Keratinocyte (primary cell): ENCODE data around the gene RAD51AP2. TPM values are rescaled to one million over a fixed set of nuclear protein-coding genes. Genes with fewer than 3 reads are reported as not detected.
"Not testable (repeated sequence)": the region's sequence is repeated elsewhere in the genome, so short reads cannot be mapped to it uniquely, and the experiment has no call there.

Source experiments
- DNase-seq: peaks from one replicate; pipeline ENCODE4 v3.0.0-alpha.2; 2011; ENCODE audit warnings: low read depth, missing footprints, low spot score
- FAIRE-seq: peaks from 2 replicates; lab custom pipeline; 2011; peaks lifted over from hg19 to GRCh38; lab: Jason Lieb, UNC
- H2AFZ ChIP-seq: 2 replicates; pipeline ENCODE4 v1.6.0; 2012; ENCODE audit warnings: low read length, control low read depth, inconsistent platforms; ENCODE audit not compliant: control insufficient read depth
- H3K27ac ChIP-seq: 2 replicates; pipeline ENCODE4 v1.5.1; 2011; ENCODE audit warnings: low read length; ENCODE audit not compliant: control insufficient read depth, insufficient read depth
- H3K27me3 ChIP-seq: 3 replicates; pipeline ENCODE4 v1.6.0; 2011; ENCODE audit warnings: low read length; ENCODE audit not compliant: control insufficient read depth, insufficient read depth; ENCODE audit errors: extremely low read depth
- H3K36me3 ChIP-seq, 2 experiments: 2 replicates in 1 of 2; 3 replicates in 1 of 2; pipeline ENCODE4 v1.5.1; 2011; ENCODE audit warnings: low read length in 2 of 2, mild to moderate bottlenecking in 1 of 2; ENCODE audit not compliant: control insufficient read depth in 2 of 2, insufficient read depth in 2 of 2; ENCODE audit errors: extremely low read depth in 1 of 2
- H3K4me1 ChIP-seq: 3 replicates; pipeline ENCODE4 v1.5.1; 2011; ENCODE audit warnings: low read length; ENCODE audit not compliant: control insufficient read depth, insufficient read depth; ENCODE audit errors: extremely low read depth
- H3K4me2 ChIP-seq: 3 replicates; pipeline ENCODE4 v1.6.0; 2011; ENCODE audit warnings: low read depth, low read length; ENCODE audit not compliant: control insufficient read depth, insufficient read depth; ENCODE audit errors: extremely low read depth
- H3K4me3 ChIP-seq, 3 experiments: fragments of 200-600 bp in 1 of 3; sonication (generic) in 1 of 3; 2 replicates in 2 of 3; 3 replicates in 1 of 3; pipeline ENCODE4 v1.5.1; 2011 to 2016; ENCODE audit warnings: low read length in 3 of 3, mild to moderate bottlenecking in 3 of 3, control low read depth in 2 of 3, inconsistent platforms in 1 of 3, low read depth in 1 of 3, mixed read lengths in 1 of 3, mixed run types in 1 of 3, moderate library complexity in 1 of 3; ENCODE audit not compliant: control insufficient read depth in 2 of 3, insufficient read depth in 2 of 3; ENCODE audit errors: extremely low read depth in 1 of 3
- H3K79me2 ChIP-seq: 2 replicates; pipeline ENCODE4 v1.6.0; 2012; ENCODE audit warnings: low read length; ENCODE audit not compliant: control insufficient read depth, insufficient read depth
- H3K9ac ChIP-seq: 3 replicates; pipeline ENCODE4 v1.6.0; 2011; ENCODE audit warnings: low read length; ENCODE audit not compliant: control insufficient read depth, insufficient read depth; ENCODE audit errors: extremely low read depth
- H3K9me1 ChIP-seq: 3 replicates; pipeline ENCODE4 v1.6.0; 2011; ENCODE audit warnings: low read length; ENCODE audit not compliant: control insufficient read depth, insufficient read depth; ENCODE audit errors: extremely low read depth
- H3K9me3 ChIP-seq: 2 replicates; pipeline ENCODE4 v1.5.1; 2012; ENCODE audit warnings: low read depth, low read length; ENCODE audit not compliant: control insufficient read depth
- H4K20me1 ChIP-seq: 3 replicates; pipeline ENCODE4 v1.6.0; 2011; ENCODE audit warnings: low read length; ENCODE audit not compliant: control insufficient read depth, insufficient read depth; ENCODE audit errors: extremely low read depth
- CTCF ChIP-seq, 3 experiments: IDR thresholded peaks in 1 of 3; conservative IDR thresholded peaks in 1 of 3; optimal IDR thresholded peaks in 1 of 3; 2 replicates in 2 of 3; 3 replicates in 1 of 3; pipeline versions ENCODE3 to v1.5.1; 2011; ENCODE audit warnings: low read length in 3 of 3, mild to moderate bottlenecking in 3 of 3, moderate library complexity in 2 of 3, control low read depth in 1 of 3, inconsistent platforms in 1 of 3; ENCODE audit not compliant: insufficient read depth in 2 of 3; ENCODE audit errors: extremely low read depth in 1 of 3
- EZH2 ChIP-seq: IDR thresholded peaks from one replicate; pipeline ENCODE4 v1.6.1; 2012; ENCODE audit warnings: inconsistent platforms, mild to moderate bottlenecking, low read length, moderate library complexity
- dilution Hi-C: fragments of 300-500 bp; cut with MboI; formaldehyde crosslinking; loops from one replicate; pipeline ENCODE4 v1.7.0; 2020; ENCODE audit warnings: low sequenced_read_pairs; ENCODE audit not compliant: extremely low pct_ligation_motif_present
- polyA plus RNA-seq, 5 experiments: library from polyadenylated mRNA; depleted of rRNA in 3 of 5; stranded (reverse) in 3 of 5; stranded (forward) in 1 of 5; unstranded in 1 of 5; fragments of >200 nt; gene quantifications; 1 replicate in 1 of 5; 2 replicates in 3 of 5; 3 replicates in 1 of 5; pipeline versions ENCODE4 v1.2.1 to v1.2.3, GENCODE V29; 2011 to 2012; ENCODE audit warnings: missing spikeins in 2 of 5, low read depth in 1 of 5, low replicate concordance in 1 of 5

RAD51AP2 gene
- polyA plus RNA-seq, 1 donor (not counting 4 experiments of a cell fraction or from before 2014, with no cell fraction given), result 0.12 TPM

- Histone ChIP-seq H3K9me1 (no peaks in the 10 kb centered on the region), H3K4me2 (no peak overlapping the region), H3K36me3 (no peaks in the 10 kb centered on the region), H3K9me3 (no peaks in the 10 kb centered on the region), H3K27ac (no peak overlapping the region), H4K20me1 (no peaks in the 10 kb centered on the region), H2AFZ (no peak overlapping the region), H3K27me3 (no peaks in the 10 kb centered on the region), H3K79me2 (no peaks in the 10 kb centered on the region), H3K4me1 (peaks cover 15% of the 10 kb centered on the region), H3K9ac (no peak overlapping the region), H3K4me3 (no peak overlapping the region)
- TF ChIP-seq EZH2 (no peak), CTCF (optimal IDR thresholded peaks at IDR 0.05 in 1 of 3, IDR thresholded peaks at IDR 0.05 in 1 of 3, conservative IDR thresholded peaks at IDR 0.05 in 1 of 3; ENCODE audit: extremely low read depth in 1 of 3, insufficient read depth in 2 of 3, low read length in 3 of 3) (no peak)
- dilution Hi-C loops, result no loop called here
- DNase-seq (no peak), FAIRE-seq (no peak)
These were observed 20.5 kb downstream of the RAD51AP2 start for GRCh38 chr2:17497718-17498117.

- Histone ChIP-seq H3K4me1 (peaks cover 15% of the 10 kb centered on the region), H3K9me1 (no peaks in the 10 kb centered on the region), H3K27me3 (no peaks in the 10 kb centered on the region), H4K20me1 (no peaks in the 10 kb centered on the region), H3K79me2 (no peaks in the 10 kb centered on the region), H2AFZ (peak overlapping the region; percentile 34), H3K9me3 (no peaks in the 10 kb centered on the region), H3K36me3 (no peaks in the 10 kb centered on the region), H3K4me3 (no peak overlapping the region), H3K4me2 (peak overlapping the region; percentile 13), H3K27ac (peak overlapping the region; percentile 41), H3K9ac (no peak overlapping the region)
- dilution Hi-C loops, result no loop called here
- DNase-seq, result peak; percentile 69
- peak; percentile 95 for FAIRE-seq
- TF ChIP-seq CTCF (optimal IDR thresholded peaks at IDR 0.05 in 1 of 3, IDR thresholded peaks at IDR 0.05 in 1 of 3, conservative IDR thresholded peaks at IDR 0.05 in 1 of 3; ENCODE audit: extremely low read depth in 1 of 3, insufficient read depth in 2 of 3, low read length in 3 of 3) (no peak), EZH2 (no peak)
These were observed 22.6 kb downstream of the RAD51AP2 start for GRCh38 chr2:17495590-17495989.

DNA sequence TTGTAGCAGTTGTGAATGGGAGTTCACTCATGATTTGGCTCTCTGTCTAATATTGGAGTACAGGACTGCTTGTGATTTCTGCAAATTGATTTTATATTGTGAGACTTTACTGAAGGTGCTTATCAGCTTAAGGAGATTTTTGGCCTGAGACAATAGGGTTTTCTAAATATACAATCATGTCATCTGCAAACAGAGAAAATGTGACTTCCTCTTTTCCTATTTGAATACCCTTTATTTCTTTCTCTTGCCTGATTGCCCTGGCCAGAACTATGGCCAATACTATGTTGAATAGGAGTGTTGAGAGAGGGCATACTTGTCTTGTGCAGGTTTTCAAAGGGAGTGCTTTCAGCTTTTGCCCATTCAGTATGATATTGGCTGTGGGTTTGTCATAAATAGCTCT is 28.1 kb downstream of the RAD51AP2 start:
- H3K79me2 ChIP-seq, H3K4me1 ChIP-seq, H2AFZ ChIP-seq, H3K9ac ChIP-seq, H3K9me3 ChIP-seq, H3K27ac ChIP-seq, dilution Hi-C loops, H3K9me1 ChIP-seq, H3K4me3 ChIP-seq, H4K20me1 ChIP-seq, H3K27me3 ChIP-seq, H3K4me2 ChIP-seq, FAIRE-seq, DNase-seq, H3K36me3 ChIP-seq: not testable (repeated sequence)

GRCh38 chr2:17488610-17489009 is 29.6 kb downstream of the RAD51AP2 start:
- H3K27me3 ChIP-seq, H2AFZ ChIP-seq, H3K4me3 ChIP-seq, H3K9ac ChIP-seq, dilution Hi-C loops, H3K9me1 ChIP-seq, H3K9me3 ChIP-seq, H3K79me2 ChIP-seq, FAIRE-seq, H3K4me1 ChIP-seq, H4K20me1 ChIP-seq, DNase-seq, H3K36me3 ChIP-seq, H3K4me2 ChIP-seq, H3K27ac ChIP-seq: not testable (repeated sequence)
